GM08714 (cell line): ENCODE data around the gene PON2.
A peak's percentile ranks its signal among the peaks of the same experiment; 100 is the strongest.

Source experiments
- H3K4me3 ChIP-seq: fragments of 200-500 bp; sonication (Bioruptor generic); 2 replicates; pipeline ENCODE4 v1.5.1; 2014; ENCODE audit warnings: mild to moderate bottlenecking, low read length, inconsistent platforms
- ZNF274 ChIP-seq: IDR thresholded peaks from 2 replicates; pipeline ENCODE4 v1.6.1; 2012; ENCODE audit warnings: mild to moderate bottlenecking, low read depth, low read length

PON2 gene

GRCh38 chr7:95434557-95435421 is at the start of gene PON2:
PON2 (minus strand) TSS chr7:95435028; CDS start chr7:95434951, 77 bp downstream.
- H3K4me3 ChIP-seq, result peak within 1 kb of the TSS; percentile 90
- no peak for TF ChIP-seq ZNF274

- no peak overlapping the region for H3K4me3 ChIP-seq
- TF ChIP-seq ZNF274, result no peak
Observed at GRCh38 chr7:95482424-95482823, 47.6 kb upstream of the PON2 start.

GRCh38 chr7:95481271-95482165 is 46.7 kb upstream of the PON2 start:
- no peak for TF ChIP-seq ZNF274
- H3K4me3 ChIP-seq, result no peak overlapping the region

GRCh38 chr7:95479992-95480624 is 45.3 kb upstream of the PON2 start:
- no peak for TF ChIP-seq ZNF274
- no peak overlapping the region for H3K4me3 ChIP-seq

- TF ChIP-seq ZNF274, result no peak
- H3K4me3 ChIP-seq, result no peak overlapping the region
Observed at GRCh38 chr7:95478272-95479037, 43.6 kb upstream of the PON2 start.

- TF ChIP-seq ZNF274, result no peak
- no peak overlapping the region for H3K4me3 ChIP-seq
Observed at GRCh38 chr7:95476904-95477594, 42.2 kb upstream of the PON2 start.

- no peak overlapping the region for H3K4me3 ChIP-seq
- TF ChIP-seq ZNF274, result no peak
Observed at GRCh38 chr7:95476072-95476847, 41.4 kb upstream of the PON2 start.

- TF ChIP-seq ZNF274, result no peak
Observed at GRCh38 chr7:95473276-95473985, 38.6 kb upstream of the PON2 start.

GRCh38 chr7:95472581-95473161 is 37.8 kb upstream of the PON2 start:
- no peak for TF ChIP-seq ZNF274
- H3K4me3 ChIP-seq, result no peak overlapping the region

More at GRCh38 chr7:95473276-95473985, 38.6 kb upstream of the PON2 start:
- H3K4me3 ChIP-seq, result no peak overlapping the region

- TF ChIP-seq ZNF274, result no peak
- no peak overlapping the region for H3K4me3 ChIP-seq
Observed at GRCh38 chr7:95471071-95471470, 36.2 kb upstream of the PON2 start.

GRCh38 chr7:95470452-95470851 is 35.6 kb upstream of the PON2 start:
- no peak overlapping the region for H3K4me3 ChIP-seq
- TF ChIP-seq ZNF274, result no peak
